ENCODE results near the gene DUSP28. TPM values are rescaled to one million over a fixed set of nuclear protein-coding genes. Genes with fewer than 3 reads are reported as not detected.

DUSP28 gene
- total RNA-seq, 1 experiment from 2014 or later, result 11.3 TPM

DNA sequence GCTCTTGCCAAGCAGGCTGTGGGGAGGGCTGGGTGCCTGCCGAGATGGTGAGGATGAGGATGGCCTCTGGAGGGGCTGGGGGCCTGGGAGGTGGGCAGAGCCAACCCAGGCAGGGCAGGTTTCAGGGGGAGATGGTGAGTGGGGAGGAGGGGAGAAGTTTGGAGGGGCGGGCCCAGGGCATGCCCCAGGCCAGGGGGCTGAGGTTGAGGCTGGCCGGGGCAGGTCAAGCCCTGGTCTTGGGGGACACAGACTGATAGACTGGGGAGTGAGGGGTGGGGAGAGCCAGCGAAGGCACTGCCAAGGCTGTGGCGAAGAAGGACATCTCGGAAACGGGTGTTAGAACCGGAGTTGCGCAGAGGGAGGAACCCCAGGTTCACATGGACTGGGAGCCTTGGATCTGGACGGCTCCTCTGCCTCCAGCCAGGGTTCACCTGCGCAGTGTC is 39.0 kb downstream of the DUSP28 start:
- H3K36me3 ChIP-seq, result no peaks in the 10 kb centered on the region
- H3K4me3 ChIP-seq, result no peak overlapping the region
- H3K9me3 ChIP-seq (replicated peaks), result no peaks in the 10 kb centered on the region
- H3K4me1 ChIP-seq, result no peaks in the 10 kb centered on the region; the same call in 1 of the 2 replicates
- H3K27ac ChIP-seq, result no peak overlapping the region
- no peak for DNase-seq
- H3K27me3 ChIP-seq, result no peaks in the 10 kb centered on the region

DNA sequence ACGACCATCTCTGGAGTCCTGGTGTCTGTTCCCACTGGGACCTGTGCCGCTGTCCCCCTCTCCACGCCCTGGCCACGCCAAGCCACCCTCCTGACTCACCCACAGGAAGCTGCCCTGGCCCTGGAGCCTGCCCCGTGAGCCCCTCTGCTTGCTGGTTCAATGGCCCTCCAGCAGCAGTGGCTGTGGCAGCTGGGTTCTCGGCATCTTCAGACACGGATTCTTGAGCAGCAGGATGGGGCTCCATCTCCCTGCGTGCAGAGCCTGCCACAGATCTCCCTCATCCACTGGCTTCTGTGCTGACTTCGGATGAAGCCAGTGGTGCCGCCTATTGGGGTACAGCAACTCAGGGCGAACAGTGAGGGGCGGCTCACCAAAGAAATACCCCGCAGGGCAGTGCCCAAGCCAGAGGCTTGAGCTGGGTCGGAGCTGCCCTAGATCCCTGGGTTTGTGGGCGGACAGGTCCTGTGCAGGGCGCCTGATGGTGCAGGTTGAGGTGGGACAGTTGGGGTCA is 40.3 kb downstream of the DUSP28 start:
- no peak overlapping the region for H3K27ac ChIP-seq
- no peak for DNase-seq
- H3K9me3 ChIP-seq (replicated peaks), result no peaks in the 10 kb centered on the region
- H3K4me3 ChIP-seq, result no peak overlapping the region
- H3K36me3 ChIP-seq, result no peaks in the 10 kb centered on the region
- no peaks in the 10 kb centered on the region for H3K27me3 ChIP-seq
- no peaks in the 10 kb centered on the region; the same call in 1 of the 2 replicates for H3K4me1 ChIP-seq

DNA sequence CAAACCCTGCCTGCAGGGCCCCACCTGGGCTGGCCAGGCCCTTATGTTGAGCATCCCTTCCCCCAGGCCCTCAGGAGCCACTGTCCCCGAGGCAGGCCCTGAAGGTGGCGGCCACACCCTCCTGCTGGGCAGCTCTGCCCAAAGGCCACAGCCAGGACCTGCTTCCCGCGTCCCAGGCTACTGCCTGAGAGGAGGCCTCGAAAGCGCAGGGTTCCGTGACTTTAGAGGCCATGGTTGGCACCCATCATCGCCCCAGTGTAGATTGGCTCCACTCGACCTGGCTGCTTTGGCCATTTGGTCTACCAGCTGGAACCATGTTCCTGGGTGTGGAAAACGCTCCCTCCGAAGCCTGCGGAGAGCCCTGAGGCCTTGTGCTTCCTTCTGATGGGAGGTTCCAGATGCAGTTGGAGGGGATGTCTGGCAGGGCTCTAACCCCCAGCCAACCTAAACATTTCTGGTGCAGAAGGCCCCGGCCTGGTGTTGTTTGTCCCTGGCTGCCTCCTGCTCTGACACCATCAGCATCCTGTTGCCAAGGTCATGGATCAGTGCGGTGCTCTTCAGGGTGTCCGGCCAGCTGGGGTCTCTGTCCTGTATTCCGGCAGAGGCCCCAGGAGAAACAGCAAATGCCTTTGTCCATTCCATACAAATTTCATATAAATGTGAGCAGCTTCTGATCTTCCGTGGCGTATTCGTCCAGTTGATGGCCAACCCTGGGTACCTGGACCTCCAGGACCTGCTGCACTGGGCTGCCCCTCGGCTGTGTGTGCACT is 41.1 kb downstream of the DUSP28 start:
- Histone ChIP-seq H3K27me3 (no peaks in the 10 kb centered on the region), H3K27ac (no peak overlapping the region), H3K4me1 (no peaks in the 10 kb centered on the region; the same call in 1 of the 2 replicates), H3K36me3 (no peaks in the 10 kb centered on the region), H3K9me3 (replicated peaks) (no peaks in the 10 kb centered on the region), H3K4me3 (no peak overlapping the region)
- no peak for DNase-seq

- Histone ChIP-seq H3K27ac (no peak overlapping the region), H3K9me3 (replicated peaks) (no peaks in the 10 kb centered on the region), H3K36me3 (no peaks in the 10 kb centered on the region), H3K4me1 (no peaks in the 10 kb centered on the region; the same call in 1 of the 2 replicates), H3K27me3 (no peaks in the 10 kb centered on the region), H3K4me3 (no peak overlapping the region)
- no peak for DNase-seq
These were observed 41.6 kb downstream of the DUSP28 start for GRCh38 chr2:240601831-240602160.

DNA sequence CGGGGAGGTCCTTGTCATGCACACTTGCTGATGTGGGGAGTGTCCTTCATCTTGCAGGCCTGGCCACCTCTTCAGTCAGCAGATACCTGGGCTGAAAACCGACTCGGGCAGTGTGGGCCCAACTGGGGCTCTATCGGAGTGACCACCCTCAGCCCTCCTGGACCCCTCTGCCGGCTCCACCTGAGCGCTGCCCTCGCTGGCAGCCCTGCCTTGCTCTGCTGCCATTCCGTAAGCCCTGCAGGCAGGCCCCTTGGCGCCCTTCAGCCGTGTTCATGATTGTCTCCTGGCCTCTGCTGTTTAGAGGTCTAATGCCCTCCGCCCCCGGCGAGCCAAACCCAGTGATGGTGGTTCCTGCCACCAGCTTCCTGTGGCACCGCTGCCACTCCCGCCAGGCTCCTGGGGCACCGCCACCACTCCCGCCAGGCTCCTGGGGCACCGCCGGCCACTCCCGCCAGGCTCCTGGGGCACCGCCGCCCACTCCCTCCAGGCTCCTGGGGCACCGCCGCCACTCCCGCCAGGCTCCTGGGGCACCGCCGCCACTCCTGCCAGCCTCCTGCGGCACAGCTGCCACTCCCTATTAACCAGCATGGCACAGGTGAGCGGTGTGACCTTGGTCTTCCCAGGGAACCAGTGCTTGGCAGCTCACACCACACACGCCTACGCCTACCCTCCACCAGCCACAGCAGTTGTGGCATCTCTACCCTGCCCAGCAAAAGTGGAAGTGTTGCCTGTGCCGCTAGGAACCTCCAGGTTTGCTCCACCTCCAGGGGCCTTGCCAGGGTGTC is 42.3 kb downstream of the DUSP28 start:
- no peaks in the 10 kb centered on the region for H3K36me3 ChIP-seq
- H3K4me3 ChIP-seq, result no peak overlapping the region
- H3K9me3 ChIP-seq (replicated peaks), result no peaks in the 10 kb centered on the region
- no peak overlapping the region for H3K27ac ChIP-seq
- H3K27me3 ChIP-seq, result no peaks in the 10 kb centered on the region
- no peaks in the 10 kb centered on the region; the same call in 1 of the 2 replicates for H3K4me1 ChIP-seq
- no peak for DNase-seq

GRCh38 chr2:240603081-240603835 is 43.1 kb downstream of the DUSP28 start:
- no peaks in the 10 kb centered on the region; the same call in 1 of the 2 replicates for H3K4me1 ChIP-seq
- H3K27ac ChIP-seq, result no peak overlapping the region
- H3K27me3 ChIP-seq, result no peaks in the 10 kb centered on the region
- H3K36me3 ChIP-seq, result no peaks in the 10 kb centered on the region
- no peaks in the 10 kb centered on the region for H3K9me3 ChIP-seq (replicated peaks)
- H3K4me3 ChIP-seq, result no peak overlapping the region
- no peak for DNase-seq

GRCh38 chr2:240603846-240604245 is 43.7 kb downstream of the DUSP28 start:
- H3K27ac ChIP-seq, result no peak overlapping the region
- DNase-seq, result no peak

GRCh38 chr2:240604291-240604938 is 44.3 kb downstream of the DUSP28 start:
- Histone ChIP-seq H3K9me3 (replicated peaks) (no peaks in the 10 kb centered on the region), H3K4me1 (no peaks in the 10 kb centered on the region; the same call in 1 of the 2 replicates), H3K4me3 (no peak overlapping the region), H3K27ac (no peak overlapping the region), H3K27me3 (no peaks in the 10 kb centered on the region), H3K36me3 (no peaks in the 10 kb centered on the region)
- DNase-seq, result peak; percentile 71

More at GRCh38 chr2:240603846-240604245, 43.7 kb downstream of the DUSP28 start:
- H3K9me3 ChIP-seq (replicated peaks), result no peaks in the 10 kb centered on the region
- no peaks in the 10 kb centered on the region; the same call in 1 of the 2 replicates for H3K4me1 ChIP-seq
- H3K4me3 ChIP-seq, result no peak overlapping the region
- no peaks in the 10 kb centered on the region for H3K27me3 ChIP-seq
- no peaks in the 10 kb centered on the region for H3K36me3 ChIP-seq

- Histone ChIP-seq H3K4me1 (no peaks in the 10 kb centered on the region; the same call in 1 of the 2 replicates), H3K36me3 (no peaks in the 10 kb centered on the region), H3K4me3 (no peak overlapping the region), H3K9me3 (replicated peaks) (no peaks in the 10 kb centered on the region), H3K27me3 (no peaks in the 10 kb centered on the region), H3K27ac (no peak overlapping the region)
- DNase-seq, result no peak
These were observed 45.0 kb downstream of the DUSP28 start for GRCh38 chr2:240604939-240605716.

DNA sequence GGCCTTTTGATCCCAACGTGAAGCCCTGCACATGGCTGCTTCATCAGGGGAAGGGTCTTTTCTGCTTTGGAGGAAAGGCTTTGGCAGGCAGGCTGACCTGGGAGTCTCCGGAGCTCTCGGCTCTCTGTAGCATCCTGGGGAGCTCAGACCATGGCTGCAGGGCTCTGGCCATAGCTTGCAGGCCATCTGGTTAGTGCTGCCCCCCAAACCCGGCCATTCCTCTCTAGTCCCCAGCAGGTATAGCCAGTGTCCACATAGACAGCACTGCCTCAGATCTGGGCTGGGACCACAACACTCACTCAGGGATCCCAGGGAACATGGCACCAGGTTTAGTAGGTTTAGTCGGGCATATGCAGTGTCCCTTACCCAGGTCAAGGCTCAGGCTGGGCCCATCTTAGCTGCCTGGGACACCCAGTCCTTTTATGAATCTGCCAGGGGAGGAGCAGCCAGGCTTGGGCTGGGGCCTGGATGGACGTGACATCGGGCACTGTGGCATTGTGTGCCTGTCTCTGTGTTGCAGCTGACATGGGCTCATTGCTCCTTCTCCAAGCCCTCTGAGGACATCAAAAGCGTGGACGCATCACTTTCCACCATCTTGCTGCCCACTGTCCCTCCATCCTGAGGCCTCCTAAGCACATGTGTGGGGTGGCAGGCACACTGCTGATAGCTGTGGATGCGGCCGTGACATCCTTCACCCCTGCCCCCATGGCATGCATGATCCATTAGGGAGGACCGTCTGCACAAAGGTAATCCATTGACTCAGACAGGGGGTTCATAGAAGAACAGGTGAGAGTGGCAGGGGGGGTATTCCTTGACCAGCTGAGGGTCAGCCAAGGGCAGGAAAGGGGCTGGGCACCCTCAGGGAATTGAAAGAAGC is 45.9 kb downstream of the DUSP28 start:
- H3K27ac ChIP-seq, result no peak overlapping the region
- H3K36me3 ChIP-seq, result no peaks in the 10 kb centered on the region
- no peaks in the 10 kb centered on the region; the same call in 1 of the 2 replicates for H3K4me1 ChIP-seq
- H3K27me3 ChIP-seq, result no peaks in the 10 kb centered on the region
- H3K4me3 ChIP-seq, result no peak overlapping the region
- DNase-seq, result no peak
- no peaks in the 10 kb centered on the region for H3K9me3 ChIP-seq (replicated peaks)

GRCh38 chr2:240611601-240612210 is 51.5 kb downstream of the DUSP28 start:
- peaks cover 16% of the 10 kb centered on the region for H3K4me1 ChIP-seq
- H3K27ac ChIP-seq, result no peak overlapping the region
- no peaks in the 10 kb centered on the region for H3K27me3 ChIP-seq
- no peaks in the 10 kb centered on the region for H3K9me3 ChIP-seq (replicated peaks)
- no peak overlapping the region for H3K4me3 ChIP-seq
- DNase-seq, result no peak
- H3K36me3 ChIP-seq, result no peaks in the 10 kb centered on the region
